GM12801 (cell line): ENCODE results near the gene STT3B.

ENCODE experiments used
- CTCF ChIP-seq: IDR thresholded peaks from one replicate; pipeline ENCODE4 v1.5.1; 2011; ENCODE audit warnings: control low read depth; ENCODE audit not compliant: insufficient read length; ENCODE audit errors: extremely low read depth

Gene STT3B

GRCh38 chr3:31568649-31569048 lies 35.9 kb downstream of the STT3B start:
- TF ChIP-seq CTCF, result no peak

- no peak for TF ChIP-seq CTCF
Observed at GRCh38 chr3:31571325-31571724, 38.6 kb downstream of the STT3B start.

- no peak for TF ChIP-seq CTCF
Observed at GRCh38 chr3:31572236-31573004, 39.7 kb downstream of the STT3B start.

- no peak for TF ChIP-seq CTCF
Observed at GRCh38 chr3:31573036-31573779, 40.5 kb downstream of the STT3B start.

- no peak for TF ChIP-seq CTCF
Observed at GRCh38 chr3:31575448-31575847, 42.7 kb downstream of the STT3B start.

GRCh38 chr3:31576521-31576920 lies 43.8 kb downstream of the STT3B start:
- no peak for TF ChIP-seq CTCF

GRCh38 chr3:31577232-31577631 lies 44.5 kb downstream of the STT3B start:
- TF ChIP-seq CTCF, result no peak
